ENCODE data around the gene OTOGL.
A peak's percentile ranks its signal among the peaks of the same experiment; 100 is the strongest.
"Not testable (repeated sequence)": the region's sequence is repeated elsewhere in the genome, so short reads cannot be mapped to it uniquely, and the experiment has no call there.

Gene OTOGL

GRCh38 chr12:80135624-80136023 lies 36.3 kb downstream of the OTOGL start:
- no peak for DNase-seq

GRCh38 chr12:80140005-80140404 lies 40.7 kb downstream of the OTOGL start:
- DNase-seq = no peak

GRCh38 chr12:80142640-80143039 lies 43.3 kb downstream of the OTOGL start:
- no peak for DNase-seq

- DNase-seq = no peak
Observed at GRCh38 chr12:80143537-80143936, 44.2 kb downstream of the OTOGL start.

GRCh38 chr12:80149547-80150313 lies 50.4 kb downstream of the OTOGL start:
- DNase-seq = not testable (repeated sequence)

GRCh38 chr12:80151131-80151530 lies 51.8 kb downstream of the OTOGL start:
- no peak for DNase-seq

GRCh38 chr12:80154261-80154660 lies 54.9 kb downstream of the OTOGL start:
- DNase-seq = no peak

- DNase-seq = no peak
Observed at GRCh38 chr12:80156306-80156705, 57.0 kb downstream of the OTOGL start.

- DNase-seq = no peak
Observed at GRCh38 chr12:80157645-80158044, 58.3 kb downstream of the OTOGL start.

GRCh38 chr12:80161612-80162011 lies 62.3 kb downstream of the OTOGL start:
- DNase-seq = no peak

- no peak for DNase-seq
Observed at GRCh38 chr12:80162177-80162576, 62.8 kb downstream of the OTOGL start.

GRCh38 chr12:80165746-80166145 lies 66.4 kb downstream of the OTOGL start:
- peak; percentile 95 for DNase-seq

- DNase-seq = peak; percentile 13
Observed at GRCh38 chr12:80166751-80167150, 67.4 kb downstream of the OTOGL start.

- no peak for DNase-seq
Observed at GRCh38 chr12:80168936-80169335, 69.6 kb downstream of the OTOGL start.

- DNase-seq = no peak
Observed at GRCh38 chr12:80170915-80171314, 71.6 kb downstream of the OTOGL start.

GRCh38 chr12:80173083-80173864 lies 73.9 kb downstream of the OTOGL start:
- no peak for DNase-seq

- no peak for DNase-seq
Observed at GRCh38 chr12:80175307-80175930, 76.1 kb downstream of the OTOGL start.

GRCh38 chr12:80176706-80177105 lies 77.4 kb downstream of the OTOGL start:
- DNase-seq = no peak

GRCh38 chr12:80178846-80179245 lies 79.5 kb downstream of the OTOGL start:
- no peak for DNase-seq

GRCh38 chr12:80183939-80184338 lies 84.6 kb downstream of the OTOGL start:
- no peak for DNase-seq

GRCh38 chr12:80184926-80185325 lies 85.6 kb downstream of the OTOGL start:
- no peak for DNase-seq

GRCh38 chr12:80186727-80187217 lies 87.4 kb downstream of the OTOGL start:
- DNase-seq = peak; percentile 82

- peak; percentile 75 for DNase-seq
Observed at GRCh38 chr12:80187660-80188090, 88.3 kb downstream of the OTOGL start.

- peak; percentile 23 for DNase-seq
Observed at GRCh38 chr12:80188576-80188975, 89.2 kb downstream of the OTOGL start.

All from NCI-H82 (cell line).